Measurements from ENCODE around the gene SFXN5. TPM values are rescaled to one million over a fixed set of nuclear protein-coding genes. Genes with fewer than 3 reads are reported as not detected.
A peak's percentile ranks its signal among the peaks of the same experiment; 100 is the strongest.

SFXN5 gene
- total and polyA plus RNA-seq, 2 of the 8 experiments (the other 6 are each of a cell fraction or from before 2014, with no cell fraction given): 29.3 to 33.1 TPM

- no peak for TF ChIP-seq CHD1 (IDR thresholded peaks at IDR 0.05; ENCODE audit: low read depth, low read length)
- TF ChIP-seq, protein P1, sequence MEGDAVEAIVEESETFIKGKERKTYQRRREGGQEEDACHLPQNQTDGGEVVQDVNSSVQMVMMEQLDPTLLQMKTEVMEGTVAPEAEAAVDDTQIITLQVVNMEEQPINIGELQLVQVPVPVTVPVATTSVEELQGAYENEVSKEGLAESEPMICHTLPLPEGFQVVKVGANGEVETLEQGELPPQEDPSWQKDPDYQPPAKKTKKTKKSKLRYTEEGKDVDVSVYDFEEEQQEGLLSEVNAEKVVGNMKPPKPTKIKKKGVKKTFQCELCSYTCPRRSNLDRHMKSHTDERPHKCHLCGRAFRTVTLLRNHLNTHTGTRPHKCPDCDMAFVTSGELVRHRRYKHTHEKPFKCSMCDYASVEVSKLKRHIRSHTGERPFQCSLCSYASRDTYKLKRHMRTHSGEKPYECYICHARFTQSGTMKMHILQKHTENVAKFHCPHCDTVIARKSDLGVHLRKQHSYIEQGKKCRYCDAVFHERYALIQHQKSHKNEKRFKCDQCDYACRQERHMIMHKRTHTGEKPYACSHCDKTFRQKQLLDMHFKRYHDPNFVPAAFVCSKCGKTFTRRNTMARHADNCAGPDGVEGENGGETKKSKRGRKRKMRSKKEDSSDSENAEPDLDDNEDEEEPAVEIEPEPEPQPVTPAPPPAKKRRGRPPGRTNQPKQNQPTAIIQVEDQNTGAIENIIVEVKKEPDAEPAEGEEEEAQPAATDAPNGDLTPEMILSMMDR (IDR thresholded peaks at IDR 0.05; ENCODE audit: control extremely low read depth in 1 of 3, insufficient read depth in 1 of 3, low read depth in 1 of 3, low read length in 3 of 3): no peak
- no peak; the same call in 1 of the 2 replicates for TF ChIP-seq GABPA (IDR thresholded peaks at IDR 0.05; ENCODE audit: borderline replicate concordance, insufficient read depth, low read length)
- no peak for TF ChIP-seq JUN (IDR thresholded peaks at IDR 0.05; ENCODE audit: low read depth, low read length)
- no peak for TF ChIP-seq CHD7 (IDR thresholded peaks at IDR 0.05; ENCODE audit: insufficient replicate concordance, low read length)
- TF ChIP-seq TEAD4 (IDR thresholded peaks at IDR 0.05; ENCODE audit: low read depth, low read length): peak; percentile 94
- TF ChIP-seq MAX (IDR thresholded peaks at IDR 0.05): no peak; the same call in 1 of the 2 replicates
Observed at GRCh38 chr2:72951303-72952095, 120.0 kb downstream of the SFXN5 start (continued).
